Measurements from ENCODE around the gene RHBG. TPM values are rescaled to one million over a fixed set of nuclear protein-coding genes. Genes with fewer than 3 reads are reported as not detected.

RHBG gene
- polyA plus RNA-seq = not detected in 2 replicates
- polyA minus RNA-seq = not detected in 2 replicates

GRCh38 chr1:156368889-156369684 is at the start of gene RHBG:
Gene RHBG, plus strand, starts transcription at chr1:156369211. Its CDS starts 39 bp downstream, at chr1:156369250.
- no peaks in the 10 kb centered on the region for H3K79me2 ChIP-seq (replicated peaks; ENCODE audit: insufficient read depth, low read length)
- no peak for TF ChIP-seq EZH2 (IDR thresholded peaks at IDR 0.05; ENCODE audit: borderline replicate concordance, insufficient read depth, low read length, poor library complexity, severe bottlenecking)
- TF ChIP-seq REST (IDR thresholded peaks at IDR 0.05; ENCODE audit: borderline replicate concordance) = no peak
- TF ChIP-seq CTCF (IDR thresholded peaks at IDR 0.05; ENCODE audit: poor library complexity, severe bottlenecking) = no peak
- no peak for TF ChIP-seq SMC3 (conservative IDR thresholded peaks at IDR 0.05; ENCODE audit: poor library complexity)
- TF ChIP-seq MXI1 (conservative IDR thresholded peaks at IDR 0.05; ENCODE audit: poor library complexity, severe bottlenecking) = no peak
- TF ChIP-seq POLR2AphosphoS5 (IDR thresholded peaks at IDR 0.05) = no peak
- no peak for TF ChIP-seq TAF1 (IDR thresholded peaks at IDR 0.05; ENCODE audit: low read depth)
- no peak for TF ChIP-seq EP300 (conservative IDR thresholded peaks at IDR 0.05; ENCODE audit: poor library complexity, severe bottlenecking)
- TF ChIP-seq RAD21 (conservative IDR thresholded peaks at IDR 0.05) = no peak
- no peak within 1 kb of the TSS for H3K9ac ChIP-seq (ENCODE audit: low read length)
- no peak within 1 kb of the TSS for H3K27ac ChIP-seq (ENCODE audit: low read length)
- no peak within 1 kb of the TSS for H2AFZ ChIP-seq (ENCODE audit: low read depth, low read length)
- H3K4me3 ChIP-seq (ENCODE audit: low read length) = peak within 1 kb of the TSS; percentile 21
- H4K20me1 ChIP-seq (ENCODE audit: insufficient read depth) = no peaks in the 10 kb centered on the region
- H3K36me3 ChIP-seq (ENCODE audit: insufficient read depth, low read length) = no peaks in the 10 kb centered on the region
- H3K27me3 ChIP-seq (ENCODE audit: insufficient read depth, low read depth, low read length) = peaks cover 42% of the 10 kb centered on the region
- H3K4me2 ChIP-seq (ENCODE audit: low read length) = no peak within 1 kb of the TSS
- no peaks in the 10 kb centered on the region for H3K9me2 ChIP-seq (ENCODE audit: insufficient read depth, low read length)
- no peaks in the 10 kb centered on the region for H3K9me3 ChIP-seq (ENCODE audit: low read length)
- H3F3A ChIP-seq (ENCODE audit: insufficient read depth, low read length, poor library complexity, severe bottlenecking) = no peaks in the 10 kb centered on the region

GRCh38 chr1:156319664-156320063 is 49.3 kb upstream of the RHBG start:
- H2AFZ ChIP-seq (ENCODE audit: low read depth, low read length) = no peak overlapping the region
- no peak overlapping the region for H3K9ac ChIP-seq (ENCODE audit: low read length)
- H4K20me1 ChIP-seq (ENCODE audit: insufficient read depth) = no peaks in the 10 kb centered on the region
- H3F3A ChIP-seq (ENCODE audit: insufficient read depth, low read length, poor library complexity, severe bottlenecking) = no peaks in the 10 kb centered on the region
- no peaks in the 10 kb centered on the region for H3K79me2 ChIP-seq (replicated peaks; ENCODE audit: insufficient read depth, low read length)
- no peak overlapping the region for H3K4me3 ChIP-seq (ENCODE audit: low read length)
- no peaks in the 10 kb centered on the region for H3K27me3 ChIP-seq (ENCODE audit: insufficient read depth, low read depth, low read length)
- H3K9me2 ChIP-seq (ENCODE audit: insufficient read depth, low read length) = no peaks in the 10 kb centered on the region
- no peak for TF ChIP-seq EZH2 (IDR thresholded peaks at IDR 0.05; ENCODE audit: borderline replicate concordance, insufficient read depth, low read length, poor library complexity, severe bottlenecking)
- peak; percentile 57 for TF ChIP-seq CTCF (IDR thresholded peaks at IDR 0.05; ENCODE audit: poor library complexity, severe bottlenecking)
- TF ChIP-seq RAD21 (conservative IDR thresholded peaks at IDR 0.05) = peak; percentile 50
- no peak for TF ChIP-seq TAF1 (IDR thresholded peaks at IDR 0.05; ENCODE audit: low read depth)
- no peak for TF ChIP-seq SMC3 (conservative IDR thresholded peaks at IDR 0.05; ENCODE audit: poor library complexity)
- TF ChIP-seq MXI1 (conservative IDR thresholded peaks at IDR 0.05; ENCODE audit: poor library complexity, severe bottlenecking) = no peak
- no peak for TF ChIP-seq REST (IDR thresholded peaks at IDR 0.05; ENCODE audit: borderline replicate concordance)
- no peak for TF ChIP-seq POLR2AphosphoS5 (IDR thresholded peaks at IDR 0.05)
- TF ChIP-seq EP300 (conservative IDR thresholded peaks at IDR 0.05; ENCODE audit: poor library complexity, severe bottlenecking) = no peak
- H3K36me3 ChIP-seq (ENCODE audit: insufficient read depth, low read length) = peaks cover 11% of the 10 kb centered on the region
- no peak overlapping the region for H3K4me2 ChIP-seq (ENCODE audit: low read length)
- no peaks in the 10 kb centered on the region for H3K9me3 ChIP-seq (ENCODE audit: low read length)
- no peak overlapping the region for H3K27ac ChIP-seq (ENCODE audit: low read length)

All from neural cell (in vitro differentiated cells).